ENCODE measurements around the gene EYA4.

Gene EYA4

GRCh38 chr6:133408543-133408942 is 167.4 kb downstream of the EYA4 start:
- no peak for DNase-seq
- Histone ChIP-seq H3K36me3 (ENCODE audit: control insufficient read depth, insufficient read depth, low read length) (no peaks in the 10 kb centered on the region), H3K9ac (ENCODE audit: low read length) (no peak overlapping the region), H3K4me2 (ENCODE audit: low read length) (no peak overlapping the region), H3K4me3 (ENCODE audit: low read length) (no peak overlapping the region), H4K5ac (ENCODE audit: low read length) (no peak overlapping the region), H3K79me2 (ENCODE audit: control insufficient read depth, insufficient read depth, low read length) (no peaks in the 10 kb centered on the region), H2AK5ac (ENCODE audit: low read length) (no peak overlapping the region), H3K18ac (ENCODE audit: low read length) (no peak overlapping the region), H3K56ac (ENCODE audit: low read length) (no peak overlapping the region), H4K8ac (ENCODE audit: low read depth, low read length) (no peak overlapping the region), H2BK120ac (ENCODE audit: low read depth, low read length) (no peak overlapping the region), H3K23ac (ENCODE audit: low read length) (no peak overlapping the region), H3K4ac (ENCODE audit: low read depth, low read length) (no peak overlapping the region), H2BK5ac (ENCODE audit: low read length) (no peak overlapping the region), H3K27me3 (ENCODE audit: insufficient read depth, low read length, poor library complexity) (no peaks in the 10 kb centered on the region), H3K4me1 (ENCODE audit: control insufficient read depth, low read depth, low read length) (no peaks in the 10 kb centered on the region), H3K27ac (ENCODE audit: low read depth, low read length) (no peak overlapping the region), H3K79me1 (ENCODE audit: low read length) (no peaks in the 10 kb centered on the region), H2BK15ac (replicated peaks; ENCODE audit: low read depth) (no peak overlapping the region)
- WGBS (ENCODE audit: extremely low coverage, insufficient coverage, low lambda C conversion rate) = no CpG with 5 or more reads among the region's 3 CpGs

- Histone ChIP-seq H3K4me2 (ENCODE audit: low read length) (no peak overlapping the region), H3K79me1 (ENCODE audit: low read length) (no peaks in the 10 kb centered on the region), H2BK5ac (ENCODE audit: low read length) (no peak overlapping the region), H3K9ac (ENCODE audit: low read length) (no peak overlapping the region), H3K27ac (ENCODE audit: low read depth, low read length) (peak overlapping the region; percentile 55), H2BK15ac (replicated peaks; ENCODE audit: low read depth) (no peak overlapping the region), H3K23ac (ENCODE audit: low read length) (no peak overlapping the region), H2AK5ac (ENCODE audit: low read length) (no peak overlapping the region), H3K4ac (ENCODE audit: low read depth, low read length) (no peak overlapping the region), H3K79me2 (ENCODE audit: control insufficient read depth, insufficient read depth, low read length) (no peaks in the 10 kb centered on the region), H3K4me1 (ENCODE audit: control insufficient read depth, low read depth, low read length) (no peaks in the 10 kb centered on the region), H3K18ac (ENCODE audit: low read length) (peak overlapping the region; percentile 92), H2BK120ac (ENCODE audit: low read depth, low read length) (no peak overlapping the region), H3K4me3 (ENCODE audit: low read length) (no peak overlapping the region), H3K27me3 (ENCODE audit: insufficient read depth, low read length, poor library complexity) (no peaks in the 10 kb centered on the region), H4K8ac (ENCODE audit: low read depth, low read length) (no peak overlapping the region), H3K36me3 (ENCODE audit: control insufficient read depth, insufficient read depth, low read length) (no peaks in the 10 kb centered on the region), H3K56ac (ENCODE audit: low read length) (peak overlapping the region; percentile 57), H4K5ac (ENCODE audit: low read length) (no peak overlapping the region)
- WGBS (ENCODE audit: extremely low coverage, insufficient coverage, low lambda C conversion rate) = no CpG with 5 or more reads among the region's 6 CpGs
- DNase-seq = peak; percentile 95
These were observed 169.7 kb downstream of the EYA4 start for GRCh38 chr6:133410638-133411435.

- Histone ChIP-seq H2BK5ac (ENCODE audit: low read length) (no peak overlapping the region), H3K23ac (ENCODE audit: low read length) (no peak overlapping the region), H4K5ac (ENCODE audit: low read length) (no peak overlapping the region), H3K4me1 (ENCODE audit: control insufficient read depth, low read depth, low read length) (no peaks in the 10 kb centered on the region), H3K18ac (ENCODE audit: low read length) (no peak overlapping the region), H4K8ac (ENCODE audit: low read depth, low read length) (no peak overlapping the region), H3K27ac (ENCODE audit: low read depth, low read length) (no peak overlapping the region), H2BK120ac (ENCODE audit: low read depth, low read length) (no peak overlapping the region), H3K27me3 (ENCODE audit: insufficient read depth, low read length, poor library complexity) (no peaks in the 10 kb centered on the region), H3K4me2 (ENCODE audit: low read length) (no peak overlapping the region), H3K56ac (ENCODE audit: low read length) (no peak overlapping the region), H2AK5ac (ENCODE audit: low read length) (no peak overlapping the region), H3K36me3 (ENCODE audit: control insufficient read depth, insufficient read depth, low read length) (no peaks in the 10 kb centered on the region), H3K79me1 (ENCODE audit: low read length) (no peaks in the 10 kb centered on the region), H3K4ac (ENCODE audit: low read depth, low read length) (no peak overlapping the region), H2BK15ac (replicated peaks; ENCODE audit: low read depth) (no peak overlapping the region), H3K79me2 (ENCODE audit: control insufficient read depth, insufficient read depth, low read length) (no peaks in the 10 kb centered on the region), H3K4me3 (ENCODE audit: low read length) (no peak overlapping the region), H3K9ac (ENCODE audit: low read length) (no peak overlapping the region)
- no peak for DNase-seq
These were observed 170.6 kb downstream of the EYA4 start for GRCh38 chr6:133411757-133412156.

- no peaks in the 10 kb centered on the region for H3K79me1 ChIP-seq (ENCODE audit: low read length)
- no peaks in the 10 kb centered on the region for H3K4me1 ChIP-seq (ENCODE audit: control insufficient read depth, low read depth, low read length)
- H3K9ac ChIP-seq (ENCODE audit: low read length) = no peak overlapping the region
- H3K56ac ChIP-seq (ENCODE audit: low read length) = no peak overlapping the region
- H2BK120ac ChIP-seq (ENCODE audit: low read depth, low read length) = no peak overlapping the region
- H3K4me3 ChIP-seq (ENCODE audit: low read length) = no peak overlapping the region
- no peak overlapping the region for H4K5ac ChIP-seq (ENCODE audit: low read length)
- no peak overlapping the region for H2AK5ac ChIP-seq (ENCODE audit: low read length)
- DNase-seq = no peak
- H3K4ac ChIP-seq (ENCODE audit: low read depth, low read length) = no peak overlapping the region
- WGBS (ENCODE audit: extremely low coverage, insufficient coverage, low lambda C conversion rate) = no CpG with 5 or more reads among the region's 5 CpGs
- no peak overlapping the region for H3K27ac ChIP-seq (ENCODE audit: low read depth, low read length)
- H3K23ac ChIP-seq (ENCODE audit: low read length) = no peak overlapping the region
- no peaks in the 10 kb centered on the region for H3K27me3 ChIP-seq (ENCODE audit: insufficient read depth, low read length, poor library complexity)
- H2BK5ac ChIP-seq (ENCODE audit: low read length) = no peak overlapping the region
- H3K4me2 ChIP-seq (ENCODE audit: low read length) = no peak overlapping the region
- no peaks in the 10 kb centered on the region for H3K79me2 ChIP-seq (ENCODE audit: control insufficient read depth, insufficient read depth, low read length)
- no peaks in the 10 kb centered on the region for H3K36me3 ChIP-seq (ENCODE audit: control insufficient read depth, insufficient read depth, low read length)
- H2BK15ac ChIP-seq (replicated peaks; ENCODE audit: low read depth) = no peak overlapping the region
- peak overlapping the region; percentile 2 for H3K18ac ChIP-seq (ENCODE audit: low read length)
- no peak overlapping the region for H4K8ac ChIP-seq (ENCODE audit: low read depth, low read length)
These were observed 174.1 kb downstream of the EYA4 start for GRCh38 chr6:133415262-133415661.

GRCh38 chr6:133418108-133418507 is 177.0 kb downstream of the EYA4 start:
- no peaks in the 10 kb centered on the region for H3K36me3 ChIP-seq (ENCODE audit: control insufficient read depth, insufficient read depth, low read length)
- no peak overlapping the region for H3K18ac ChIP-seq (ENCODE audit: low read length)
- H3K4me1 ChIP-seq (ENCODE audit: control insufficient read depth, low read depth, low read length) = no peaks in the 10 kb centered on the region
- H2AK5ac ChIP-seq (ENCODE audit: low read length) = no peak overlapping the region
- no peak overlapping the region for H2BK120ac ChIP-seq (ENCODE audit: low read depth, low read length)
- H4K5ac ChIP-seq (ENCODE audit: low read length) = no peak overlapping the region
- H3K27ac ChIP-seq (ENCODE audit: low read depth, low read length) = no peak overlapping the region
- no peak overlapping the region for H3K23ac ChIP-seq (ENCODE audit: low read length)
- H3K79me1 ChIP-seq (ENCODE audit: low read length) = no peaks in the 10 kb centered on the region
- no peak overlapping the region for H2BK5ac ChIP-seq (ENCODE audit: low read length)
- no peak overlapping the region for H4K8ac ChIP-seq (ENCODE audit: low read depth, low read length)
- H3K27me3 ChIP-seq (ENCODE audit: insufficient read depth, low read length, poor library complexity) = no peaks in the 10 kb centered on the region
- H2BK15ac ChIP-seq (replicated peaks; ENCODE audit: low read depth) = no peak overlapping the region
- no peak overlapping the region for H3K4me2 ChIP-seq (ENCODE audit: low read length)
- no peak overlapping the region for H3K9ac ChIP-seq (ENCODE audit: low read length)
- no CpG with 5 or more reads among the region's 2 CpGs for WGBS (ENCODE audit: extremely low coverage, insufficient coverage, low lambda C conversion rate)
- no peak overlapping the region for H3K56ac ChIP-seq (ENCODE audit: low read length)
- H3K79me2 ChIP-seq (ENCODE audit: control insufficient read depth, insufficient read depth, low read length) = no peaks in the 10 kb centered on the region
- DNase-seq = no peak
- H3K4me3 ChIP-seq (ENCODE audit: low read length) = no peak overlapping the region
- H3K4ac ChIP-seq (ENCODE audit: low read depth, low read length) = no peak overlapping the region

- H2AK5ac ChIP-seq (ENCODE audit: low read length) = no peak overlapping the region
- H3K27ac ChIP-seq (ENCODE audit: low read depth, low read length) = no peak overlapping the region
- H3K79me1 ChIP-seq (ENCODE audit: low read length) = no peaks in the 10 kb centered on the region
- no peaks in the 10 kb centered on the region for H3K79me2 ChIP-seq (ENCODE audit: control insufficient read depth, insufficient read depth, low read length)
- H3K4me2 ChIP-seq (ENCODE audit: low read length) = no peak overlapping the region
- H3K27me3 ChIP-seq (ENCODE audit: insufficient read depth, low read length, poor library complexity) = no peaks in the 10 kb centered on the region
- no peak overlapping the region for H3K4ac ChIP-seq (ENCODE audit: low read depth, low read length)
- no peak overlapping the region for H3K56ac ChIP-seq (ENCODE audit: low read length)
- no peak overlapping the region for H3K4me3 ChIP-seq (ENCODE audit: low read length)
- no peak overlapping the region for H3K23ac ChIP-seq (ENCODE audit: low read length)
- H2BK5ac ChIP-seq (ENCODE audit: low read length) = no peak overlapping the region
- WGBS (ENCODE audit: extremely low coverage, insufficient coverage, low lambda C conversion rate) = no CpG with 5 or more reads among the region's 2 CpGs
- H3K18ac ChIP-seq (ENCODE audit: low read length) = no peak overlapping the region
- no peaks in the 10 kb centered on the region for H3K4me1 ChIP-seq (ENCODE audit: control insufficient read depth, low read depth, low read length)
- no peaks in the 10 kb centered on the region for H3K36me3 ChIP-seq (ENCODE audit: control insufficient read depth, insufficient read depth, low read length)
- no peak for DNase-seq
- no peak overlapping the region for H2BK15ac ChIP-seq (replicated peaks; ENCODE audit: low read depth)
- H3K9ac ChIP-seq (ENCODE audit: low read length) = no peak overlapping the region
- no peak overlapping the region for H2BK120ac ChIP-seq (ENCODE audit: low read depth, low read length)
- no peak overlapping the region for H4K5ac ChIP-seq (ENCODE audit: low read length)
- H4K8ac ChIP-seq (ENCODE audit: low read depth, low read length) = no peak overlapping the region
These were observed 182.1 kb downstream of the EYA4 start for GRCh38 chr6:133423242-133423641.
